ELF-1 (cell line): ENCODE results near the gene HSPG2.

ENCODE experiments used
- DNase-seq: peaks from one replicate; pipeline ENCODE4 v3.0.0-alpha.2; 2016; ENCODE audit warnings: low read depth, low spot score

HSPG2 gene

GRCh38 chr1:21864730-21865129 lies 72.4 kb downstream of the HSPG2 start:
- no peak for DNase-seq

DNA sequence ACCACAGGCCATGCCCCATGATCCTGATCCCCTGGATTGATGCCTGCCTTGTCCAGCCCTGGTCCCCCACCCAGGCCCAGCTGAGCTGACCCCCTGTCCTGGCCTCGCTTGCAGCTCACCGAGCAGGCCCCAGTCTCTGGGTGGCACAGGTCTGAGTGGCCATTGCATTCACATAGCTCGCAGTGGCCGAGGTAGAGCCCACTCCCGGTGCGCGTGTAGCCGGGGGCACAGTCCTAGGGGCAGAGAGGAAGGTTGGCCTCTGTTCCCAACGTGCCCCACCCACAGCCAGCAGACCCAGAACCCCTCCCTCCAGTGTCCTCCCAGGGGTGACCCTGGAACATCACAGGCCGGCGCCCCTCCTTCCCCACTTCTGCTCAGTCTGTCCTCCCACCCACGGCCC lies 73.1 kb downstream of the HSPG2 start:
- DNase-seq: no peak

- no peak for DNase-seq
Observed at GRCh38 chr1:21861602-21862429, 75.3 kb downstream of the HSPG2 start.

- DNase-seq: no peak
Observed at GRCh38 chr1:21860971-21861370, 76.1 kb downstream of the HSPG2 start.

GRCh38 chr1:21859669-21860179 lies 77.4 kb downstream of the HSPG2 start:
- no peak for DNase-seq

GRCh38 chr1:21857840-21858670 lies 79.1 kb downstream of the HSPG2 start:
- DNase-seq: no peak

- no peak for DNase-seq
Observed at GRCh38 chr1:21857142-21857839, 79.8 kb downstream of the HSPG2 start.

DNA sequence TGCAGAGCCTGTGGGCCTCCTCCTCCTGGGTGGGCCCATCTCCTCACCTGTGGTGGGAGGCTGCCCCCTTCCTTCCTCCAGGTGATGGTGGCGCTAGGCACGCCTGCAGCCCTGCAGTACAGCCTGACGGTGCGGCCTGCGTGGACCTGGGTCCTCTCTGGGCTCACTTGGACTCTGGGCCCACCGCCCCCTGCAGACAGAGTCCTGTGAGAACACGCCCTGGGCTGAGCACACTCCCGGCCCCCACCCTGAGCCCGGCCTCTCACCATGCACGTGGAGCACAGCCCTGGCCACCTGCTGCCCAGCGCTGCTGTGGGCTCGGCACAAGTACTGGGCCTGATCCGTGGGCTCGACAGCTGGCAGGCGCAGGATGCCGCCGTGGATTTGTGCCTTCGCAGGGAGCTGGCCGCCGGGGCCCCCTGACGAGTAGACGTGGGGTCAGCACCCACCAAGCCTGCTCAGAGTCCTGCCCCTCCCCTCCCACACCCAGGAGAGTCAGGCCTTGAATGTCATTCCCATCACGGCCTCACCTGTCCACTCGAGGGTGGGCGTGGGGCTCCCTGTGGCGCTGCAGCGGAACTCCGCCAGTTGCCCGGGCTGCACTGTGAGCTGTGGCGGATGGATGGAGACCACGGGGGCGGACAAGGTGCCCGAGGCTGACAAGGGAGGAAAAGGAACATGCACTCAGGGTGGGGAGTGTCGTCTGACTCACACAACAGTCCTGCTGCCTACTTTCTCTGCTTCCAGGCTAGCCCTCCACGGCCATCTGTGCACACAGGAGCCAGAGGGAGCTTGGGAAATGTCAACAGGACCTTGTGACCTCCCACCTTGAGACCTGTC lies 81.6 kb downstream of the HSPG2 start:
- DNase-seq: no peak

DNA sequence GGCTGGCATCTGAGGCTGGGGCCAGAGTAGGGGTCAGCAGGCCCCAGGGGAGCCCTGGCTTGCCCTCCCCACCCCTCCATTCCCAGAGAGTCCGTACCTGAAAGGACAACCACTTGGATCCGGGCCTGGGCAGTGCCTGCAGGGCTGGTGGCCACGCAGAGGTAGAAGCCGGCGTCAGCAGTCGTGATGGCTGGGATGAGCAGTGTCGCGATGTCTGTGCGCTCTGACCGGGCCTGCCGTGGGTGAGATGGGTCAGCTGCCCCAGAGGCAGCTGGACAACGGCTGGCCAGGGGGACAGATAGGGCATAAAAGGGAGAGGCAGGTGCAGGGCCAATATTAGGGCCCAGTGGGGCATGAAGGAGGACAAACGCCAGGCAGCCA lies 82.4 kb downstream of the HSPG2 start:
- DNase-seq: no peak

DNA sequence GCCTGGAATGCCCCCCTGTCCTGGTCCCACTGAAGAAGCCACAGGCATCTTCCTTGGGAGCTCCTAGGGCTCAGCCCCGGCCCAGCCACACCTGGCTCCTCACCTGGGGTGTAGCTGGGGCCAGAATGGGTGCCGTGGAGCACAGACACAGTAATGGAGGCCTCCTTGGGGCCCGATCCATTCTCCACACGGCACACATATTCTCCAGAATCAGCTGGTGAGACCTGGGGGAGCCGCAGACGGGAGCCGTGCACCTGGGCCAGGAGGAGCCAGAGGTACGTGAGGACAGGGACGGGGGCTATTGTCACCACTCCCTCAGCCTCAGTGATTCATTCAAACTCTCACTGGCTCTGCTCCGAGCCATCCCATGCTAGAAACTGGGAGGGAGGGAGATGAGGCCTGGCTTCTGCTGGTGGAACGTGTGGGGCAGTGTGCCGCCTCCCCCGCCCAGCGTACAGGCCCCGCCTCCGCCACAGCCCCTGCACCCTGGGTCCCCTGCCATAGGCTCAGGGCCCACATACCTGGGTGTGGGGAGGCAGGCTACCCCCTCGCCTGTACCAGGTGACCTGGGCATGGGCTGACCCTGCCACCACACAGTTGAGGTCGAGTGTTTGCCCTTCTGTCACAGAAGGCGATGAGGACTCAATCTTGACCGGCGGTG lies 82.9 kb downstream of the HSPG2 start:
- no peak for DNase-seq

- DNase-seq: no peak
Observed at GRCh38 chr1:21853131-21853427, 84.0 kb downstream of the HSPG2 start.

DNA sequence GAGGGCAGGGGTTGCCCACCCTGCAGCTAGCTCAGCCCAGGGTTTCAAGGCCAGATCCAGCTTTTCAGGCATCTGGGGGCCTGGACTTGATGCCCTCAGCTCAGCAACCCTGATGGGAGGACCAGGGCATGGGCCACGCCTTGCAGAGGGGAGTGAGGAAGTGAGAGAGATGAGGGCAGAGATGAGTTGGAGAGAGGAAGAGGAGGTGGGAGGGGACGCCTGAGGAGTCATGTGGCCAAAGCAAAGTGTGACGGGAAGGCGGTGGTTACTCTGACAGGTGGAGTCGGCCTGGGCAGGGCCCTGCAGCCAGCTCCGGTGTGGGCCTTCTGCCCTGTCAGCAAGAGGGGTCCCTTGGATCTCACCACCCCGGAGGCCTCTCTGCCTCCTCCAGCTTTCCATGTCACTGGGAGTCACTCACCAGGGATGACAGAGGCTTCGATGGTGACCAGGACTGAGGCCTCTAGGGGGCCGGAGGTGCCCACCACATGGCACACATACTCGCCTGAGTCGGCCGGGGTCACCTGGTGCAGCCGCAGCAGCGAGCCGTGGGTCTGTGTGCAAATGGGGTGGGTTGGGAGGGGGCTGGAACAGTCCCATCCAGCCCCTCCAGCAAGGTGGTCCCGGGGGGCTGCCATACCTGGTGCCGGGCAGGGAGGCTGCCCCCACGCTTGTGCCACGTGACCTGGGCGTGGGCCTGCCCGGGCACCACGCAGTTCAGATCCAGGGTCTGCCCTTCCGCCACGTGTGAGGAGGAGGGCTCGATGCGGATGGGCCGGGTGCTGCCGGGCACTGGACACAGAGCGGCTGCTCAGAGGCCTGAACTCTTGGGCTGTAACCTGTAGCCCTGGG lies 84.6 kb downstream of the HSPG2 start:
- no peak for DNase-seq

- no peak for DNase-seq
Observed at GRCh38 chr1:21851430-21852250, 85.5 kb downstream of the HSPG2 start.

GRCh38 chr1:21849909-21850576 lies 87.1 kb downstream of the HSPG2 start:
- DNase-seq: no peak

DNA sequence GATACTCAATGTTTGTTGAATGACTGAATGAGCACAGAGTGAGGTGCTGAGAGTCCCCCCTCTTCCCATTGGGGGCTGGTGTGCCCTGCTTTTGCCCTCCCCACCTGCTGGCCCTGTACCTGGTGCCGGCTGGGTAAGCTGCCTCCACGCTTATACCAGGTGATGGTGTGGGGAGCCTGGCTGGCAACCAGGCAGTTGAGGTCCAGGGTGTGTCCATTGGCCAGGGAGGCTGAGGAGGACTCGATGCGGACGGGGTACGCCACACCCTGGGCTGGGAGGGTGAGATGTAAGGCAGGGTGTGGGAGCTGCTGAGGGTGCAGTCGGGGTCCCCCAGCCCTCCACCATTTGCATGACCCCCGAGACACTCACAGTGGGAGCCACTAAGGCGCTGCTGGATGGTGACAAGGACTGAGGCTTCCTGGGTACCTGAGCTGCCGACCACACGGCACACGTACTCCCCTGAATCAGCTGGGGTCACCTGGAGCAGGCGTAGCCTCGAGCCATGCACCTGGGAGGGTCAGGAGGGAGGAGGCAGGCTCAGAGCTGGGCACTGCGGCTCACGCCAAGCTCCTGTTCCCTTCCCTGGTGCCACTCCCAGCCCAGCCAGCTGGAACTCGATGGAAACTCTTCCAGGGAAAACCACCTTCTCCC lies 88.5 kb downstream of the HSPG2 start:
- no peak for DNase-seq

GRCh38 chr1:21847223-21848205 lies 89.6 kb downstream of the HSPG2 start:
- DNase-seq: no peak
